ENCODE data around the gene PGF. TPM values are rescaled to one million over a fixed set of nuclear protein-coding genes. Genes with fewer than 3 reads are reported as not detected.

Gene PGF
- total RNA-seq, 3 donors from 2014 or later, result 0.18 to 0.38 (median 0.18) TPM

- no peak overlapping the region for H3K4me3 Mint-ChIP-seq
- no peak for ATAC-seq
- no peaks in the 10 kb centered on the region for H3K36me3 Mint-ChIP-seq (ENCODE audit: insufficient read depth)
- DNase-seq, result no peak
- no peaks in the 10 kb centered on the region for H3K9me3 Mint-ChIP-seq
- H3K4me1 Mint-ChIP-seq (ENCODE audit: low read depth), result no peaks in the 10 kb centered on the region
- no peaks in the 10 kb centered on the region for H3K27me3 Mint-ChIP-seq (ENCODE audit: low read depth)
Measured at GRCh38 chr14:74973905-74974363, 18.5 kb upstream of the PGF start.

- Mint-ChIP-seq H3K4me3 (no peak overlapping the region), H3K36me3 (ENCODE audit: insufficient read depth) (no peaks in the 10 kb centered on the region), H3K4me1 (ENCODE audit: low read depth) (no peaks in the 10 kb centered on the region), H3K9me3 (no peaks in the 10 kb centered on the region), H3K27me3 (ENCODE audit: low read depth) (no peaks in the 10 kb centered on the region)
- DNase-seq (no peak), ATAC-seq (peak; percentile 71 to 83)
Measured at GRCh38 chr14:74973003-74973653, 17.7 kb upstream of the PGF start.

GRCh38 chr14:74968811-74969210 is 13.4 kb upstream of the PGF start:
- H3K4me1 Mint-ChIP-seq (ENCODE audit: low read depth), result no peaks in the 10 kb centered on the region
- ATAC-seq (no peak), DNase-seq (no peak)
- H3K9me3 Mint-ChIP-seq, result no peaks in the 10 kb centered on the region
- no peak overlapping the region for H3K4me3 Mint-ChIP-seq
- H3K27me3 Mint-ChIP-seq (ENCODE audit: low read depth), result no peaks in the 10 kb centered on the region
- no peaks in the 10 kb centered on the region for H3K36me3 Mint-ChIP-seq (ENCODE audit: insufficient read depth)

- H3K27me3 Mint-ChIP-seq (ENCODE audit: low read depth), result peaks cover 4% of the 10 kb centered on the region
- no peaks in the 10 kb centered on the region for H3K9me3 Mint-ChIP-seq
Measured at GRCh38 chr14:74965486-74966153, 10.2 kb upstream of the PGF start.

GRCh38 chr14:74964787-74965485 is 9.5 kb upstream of the PGF start:
- no peak for ATAC-seq

More at GRCh38 chr14:74965486-74966153, 10.2 kb upstream of the PGF start:
- Mint-ChIP-seq H3K36me3 (ENCODE audit: insufficient read depth) (no peaks in the 10 kb centered on the region), H3K4me1 (ENCODE audit: low read depth) (no peaks in the 10 kb centered on the region), H3K4me3 (no peak overlapping the region)
- no peak for DNase-seq
- ATAC-seq, result no peak

GRCh38 chr14:74963705-74964271 is 8.4 kb upstream of the PGF start:
- no peaks in the 10 kb centered on the region for H3K9me3 Mint-ChIP-seq
- DNase-seq (no peak), ATAC-seq (no peak)
- H3K4me1 Mint-ChIP-seq (ENCODE audit: low read depth), result no peaks in the 10 kb centered on the region
- no peaks in the 10 kb centered on the region for H3K36me3 Mint-ChIP-seq (ENCODE audit: insufficient read depth)
- peaks cover 4% of the 10 kb centered on the region for H3K27me3 Mint-ChIP-seq (ENCODE audit: low read depth)
- H3K4me3 Mint-ChIP-seq, result no peak overlapping the region

More at GRCh38 chr14:74964787-74965485, 9.5 kb upstream of the PGF start:
- no peak for DNase-seq
- H3K36me3 Mint-ChIP-seq (ENCODE audit: insufficient read depth), result no peaks in the 10 kb centered on the region
- no peaks in the 10 kb centered on the region for H3K9me3 Mint-ChIP-seq
- H3K4me1 Mint-ChIP-seq (ENCODE audit: low read depth), result no peaks in the 10 kb centered on the region
- peaks cover 4% of the 10 kb centered on the region for H3K27me3 Mint-ChIP-seq (ENCODE audit: low read depth)
- H3K4me3 Mint-ChIP-seq, result no peak overlapping the region

GRCh38 chr14:74963178-74963704 is 7.8 kb upstream of the PGF start:
- no peaks in the 10 kb centered on the region for H3K36me3 Mint-ChIP-seq (ENCODE audit: insufficient read depth)
- H3K4me1 Mint-ChIP-seq (ENCODE audit: low read depth), result no peaks in the 10 kb centered on the region
- ATAC-seq (no peak), DNase-seq (no peak)
- no peak overlapping the region for H3K4me3 Mint-ChIP-seq
- H3K27me3 Mint-ChIP-seq (ENCODE audit: low read depth), result peaks cover 4% of the 10 kb centered on the region
- no peaks in the 10 kb centered on the region for H3K9me3 Mint-ChIP-seq

GRCh38 chr14:74962493-74962892 is 7.1 kb upstream of the PGF start:
- no peaks in the 10 kb centered on the region for H3K9me3 Mint-ChIP-seq
- no peaks in the 10 kb centered on the region for H3K36me3 Mint-ChIP-seq (ENCODE audit: insufficient read depth)
- no peak for ATAC-seq

GRCh38 chr14:74962046-74962445 is 6.6 kb upstream of the PGF start:
- peaks cover 4% of the 10 kb centered on the region for H3K27me3 Mint-ChIP-seq (ENCODE audit: low read depth)
- H3K36me3 Mint-ChIP-seq (ENCODE audit: insufficient read depth), result no peaks in the 10 kb centered on the region
- H3K4me1 Mint-ChIP-seq (ENCODE audit: low read depth), result no peaks in the 10 kb centered on the region
- DNase-seq (no peak), ATAC-seq (no peak)
- no peaks in the 10 kb centered on the region for H3K9me3 Mint-ChIP-seq
- H3K4me3 Mint-ChIP-seq, result no peak overlapping the region

More at GRCh38 chr14:74962493-74962892, 7.1 kb upstream of the PGF start:
- no peak for DNase-seq
- Mint-ChIP-seq H3K27me3 (ENCODE audit: low read depth) (peaks cover 4% of the 10 kb centered on the region), H3K4me1 (ENCODE audit: low read depth) (no peaks in the 10 kb centered on the region), H3K4me3 (no peak overlapping the region)

GRCh38 chr14:74961238-74961911 is 6.0 kb upstream of the PGF start:
- ATAC-seq, result no peak
- H3K4me3 Mint-ChIP-seq, result no peak overlapping the region

GRCh38 chr14:74960736-74961135 is 5.3 kb upstream of the PGF start:
- H3K4me3 Mint-ChIP-seq, result no peak overlapping the region
- DNase-seq (no peak), ATAC-seq (no peak)
- H3K9me3 Mint-ChIP-seq, result no peaks in the 10 kb centered on the region
- H3K4me1 Mint-ChIP-seq (ENCODE audit: low read depth), result no peaks in the 10 kb centered on the region
- H3K36me3 Mint-ChIP-seq (ENCODE audit: insufficient read depth), result no peaks in the 10 kb centered on the region
- H3K27me3 Mint-ChIP-seq (ENCODE audit: low read depth), result peaks cover 5% of the 10 kb centered on the region

More at GRCh38 chr14:74961238-74961911, 6.0 kb upstream of the PGF start:
- Mint-ChIP-seq H3K4me1 (ENCODE audit: low read depth) (no peaks in the 10 kb centered on the region), H3K36me3 (ENCODE audit: insufficient read depth) (no peaks in the 10 kb centered on the region), H3K9me3 (no peaks in the 10 kb centered on the region), H3K27me3 (ENCODE audit: low read depth) (peaks cover 5% of the 10 kb centered on the region)
- no peak for DNase-seq

- H3K4me3 Mint-ChIP-seq, result no peak overlapping the region
- H3K27me3 Mint-ChIP-seq (ENCODE audit: low read depth), result peaks cover 5% of the 10 kb centered on the region
- no peaks in the 10 kb centered on the region for H3K4me1 Mint-ChIP-seq (ENCODE audit: low read depth)
- no peaks in the 10 kb centered on the region for H3K36me3 Mint-ChIP-seq (ENCODE audit: insufficient read depth)
- DNase-seq (no peak), ATAC-seq (no peak)
- H3K9me3 Mint-ChIP-seq, result no peaks in the 10 kb centered on the region
Measured at GRCh38 chr14:74959596-74960180, 4.3 kb upstream of the PGF start.

GRCh38 chr14:74956280-74957072 is 1.1 kb upstream of the PGF start:
- Mint-ChIP-seq H3K4me1 (ENCODE audit: low read depth) (no peaks in the 10 kb centered on the region), H3K4me3 (no peak overlapping the region), H3K9me3 (no peaks in the 10 kb centered on the region), H3K36me3 (ENCODE audit: insufficient read depth) (no peaks in the 10 kb centered on the region), H3K27me3 (ENCODE audit: low read depth) (peaks cover 8% of the 10 kb centered on the region)
- ATAC-seq (no peak), DNase-seq (no peak)
